ENCODE results near the gene ODC1.

Gene ODC1

DNA sequence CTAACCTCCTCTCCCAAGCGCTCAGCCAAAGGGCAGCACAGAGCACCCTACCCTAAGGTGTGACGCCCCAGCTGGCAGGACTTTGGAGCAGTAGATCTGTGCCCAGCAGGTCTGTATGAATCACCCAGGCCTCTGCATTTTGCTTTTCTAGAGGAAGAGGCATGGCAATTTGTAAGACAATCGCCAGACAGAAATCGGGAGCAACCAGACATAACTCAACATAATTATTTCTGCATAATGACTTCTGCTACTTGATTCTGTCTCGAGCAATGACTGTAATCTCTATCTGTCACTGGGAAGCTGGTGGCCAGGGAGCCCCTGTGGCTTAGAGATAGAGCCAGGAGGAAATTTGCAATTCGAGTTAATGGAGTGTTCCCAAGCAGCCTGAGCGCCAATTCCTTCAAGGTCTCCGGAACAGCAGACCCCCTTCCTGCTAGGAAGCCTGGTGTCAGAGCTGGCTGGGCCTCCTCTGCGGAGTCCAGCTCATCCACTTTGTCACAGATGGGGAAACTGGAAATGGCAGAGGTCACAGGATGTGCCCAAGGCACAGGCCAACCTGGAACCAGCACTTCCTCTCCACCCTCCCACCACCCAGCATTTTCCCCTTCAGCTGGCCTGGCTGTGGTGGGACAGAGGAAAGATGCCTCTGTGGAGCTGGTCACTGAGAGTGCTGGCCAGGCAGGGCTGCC, 55.0 kb downstream of the ODC1 start:
- H3K4me3 ChIP-seq (ENCODE audit: low read length) = no peak overlapping the region
- no peak for TF ChIP-seq ZNF274 (IDR thresholded peaks at IDR 0.05; ENCODE audit: low read depth, low read length)

DNA sequence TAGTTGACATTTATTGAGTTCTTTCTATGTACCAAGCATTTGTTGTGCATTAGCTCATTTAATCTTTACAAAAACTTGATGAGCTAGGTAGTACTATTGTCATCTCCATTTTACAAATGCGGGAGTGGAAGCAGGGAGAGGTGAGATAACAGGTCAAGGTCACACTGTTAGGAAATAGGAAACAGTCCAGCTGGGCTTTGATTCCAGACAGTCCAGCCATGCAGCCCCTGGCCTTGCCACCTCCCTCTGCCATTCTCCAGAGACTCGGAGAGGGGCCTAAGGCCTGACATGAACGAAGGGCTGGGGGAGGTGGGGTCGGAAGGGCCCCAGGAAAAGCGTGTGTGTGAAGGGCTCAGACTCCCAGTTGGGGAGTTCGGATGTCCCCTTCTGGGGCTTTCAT, 55.6 kb downstream of the ODC1 start:
- H3K4me3 ChIP-seq (ENCODE audit: low read length) = no peak overlapping the region
- no peak for TF ChIP-seq ZNF274 (IDR thresholded peaks at IDR 0.05; ENCODE audit: low read depth, low read length)

DNA sequence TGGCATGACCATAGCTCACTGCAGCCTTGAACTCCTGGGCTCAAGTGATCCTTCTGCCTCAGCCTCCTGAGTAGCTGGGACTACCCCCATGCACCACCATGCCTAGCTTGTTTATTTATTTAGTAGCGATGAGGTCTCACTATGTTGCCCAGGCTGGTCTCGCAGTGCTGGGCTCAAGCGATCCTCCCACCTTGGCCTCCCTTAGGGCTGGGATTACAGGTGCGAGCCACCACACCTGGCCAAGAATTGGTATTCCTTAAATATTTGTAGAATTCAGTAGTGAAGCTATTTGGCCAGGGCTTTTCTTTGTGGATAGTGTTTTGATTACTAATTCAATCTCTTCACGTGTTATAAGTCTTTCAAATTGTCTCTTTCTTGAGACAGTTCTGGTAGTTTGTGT, 56.0 kb downstream of the ODC1 start:
- no peak overlapping the region for H3K4me3 ChIP-seq (ENCODE audit: low read length)
- TF ChIP-seq ZNF274 (IDR thresholded peaks at IDR 0.05; ENCODE audit: low read depth, low read length) = no peak

- TF ChIP-seq ZNF274 (IDR thresholded peaks at IDR 0.05; ENCODE audit: low read depth, low read length) = no peak
- no peak overlapping the region for H3K4me3 ChIP-seq (ENCODE audit: low read length)
These were observed 57.7 kb downstream of the ODC1 start for GRCh38 chr2:10390369-10390801.
